DND-41 (cell line): ENCODE results near the gene NME4.
"Not testable (repeated sequence)": the region's sequence is repeated elsewhere in the genome, so short reads cannot be mapped to it uniquely, and the experiment has no call there.

Experiments used
- ATAC-seq: fragments of 200-7000 bp; cut with Tn5 transposase; 3 replicates; pipeline ENCODE4 v1.9.1; 2021; ENCODE audit warnings: low read depth; ENCODE audit not compliant: insufficient read depth
- DNase-seq: peaks from one replicate; pipeline ENCODE4 v3.0.0-alpha.2; 2020
- H2AFZ ChIP-seq: 2 replicates; pipeline ENCODE4 v1.6.0; 2012; ENCODE audit warnings: low read depth, low read length
- H3K27ac ChIP-seq: 2 replicates; pipeline ENCODE4 v1.5.1; 2012; ENCODE audit warnings: low read length, inconsistent platforms
- H3K27me3 ChIP-seq: fragments of 200-600 bp; sonication (generic); 2 replicates; pipeline ENCODE4 v1.6.0; 2012; ENCODE audit warnings: low read length, mild to moderate bottlenecking, inconsistent platforms; ENCODE audit not compliant: insufficient read depth, poor library complexity
- H3K36me3 ChIP-seq: 2 replicates; pipeline ENCODE4 v1.5.1; 2012; ENCODE audit warnings: low read length, inconsistent platforms; ENCODE audit not compliant: insufficient read depth
- H3K4me1 ChIP-seq: 2 replicates; pipeline ENCODE4 v1.5.1; 2012; ENCODE audit warnings: mild to moderate bottlenecking, low read length; ENCODE audit not compliant: insufficient read depth
- H3K4me2 ChIP-seq: 2 replicates; pipeline ENCODE4 v1.6.0; 2012; ENCODE audit warnings: mild to moderate bottlenecking, moderate library complexity, low read length, inconsistent platforms; ENCODE audit not compliant: insufficient read depth
- H3K4me3 ChIP-seq, 2 experiments: fragments of 200-600 bp in 1 of 2; shearing (Covaris generic) in 1 of 2; 2 replicates each; pipeline ENCODE4 v1.5.1; 2012 to 2016; ENCODE audit warnings: inconsistent platforms in 2 of 2, low read length in 2 of 2, mild to moderate bottlenecking in 2 of 2, low read depth in 1 of 2, moderate library complexity in 1 of 2
- H3K79me2 ChIP-seq: 2 replicates; pipeline ENCODE4 v1.6.0; 2012; ENCODE audit warnings: low read length, inconsistent platforms; ENCODE audit not compliant: insufficient read depth
- H3K9ac ChIP-seq: 2 replicates; pipeline ENCODE4 v1.6.0; 2012; ENCODE audit warnings: low read depth, mild to moderate bottlenecking, inconsistent platforms, low read length, moderate library complexity
- H3K9me3 ChIP-seq: 2 replicates; pipeline ENCODE4 v1.5.1; 2012; ENCODE audit warnings: low read length, moderate library complexity, mild to moderate bottlenecking, inconsistent platforms; ENCODE audit not compliant: insufficient read depth, severe bottlenecking
- H4K20me1 ChIP-seq: 2 replicates; pipeline ENCODE4 v1.6.0; 2012; ENCODE audit warnings: low read length; ENCODE audit not compliant: insufficient read depth
- EZH2 ChIP-seq: IDR thresholded peaks from 3 replicates; pipeline ENCODE4 v1.6.1; 2012; ENCODE audit warnings: borderline replicate concordance, low read depth, mild to moderate bottlenecking, moderate library complexity, low read length, inconsistent platforms; ENCODE audit not compliant: severe bottlenecking
- TF ChIP-seq, protein P1 (sequence below): IDR thresholded peaks from 2 replicates; pipeline ENCODE4 v1.5.1; 2012; ENCODE audit warnings: borderline replicate concordance, low read length, moderate library complexity, mild to moderate bottlenecking; ENCODE audit not compliant: poor library complexity, severe bottlenecking; ENCODE audit errors: extremely low read depth

NME4 gene

GRCh38 chr16:411576-412265 lies 14.7 kb downstream of the NME4 start:
- no peak overlapping the region for H3K9ac ChIP-seq
- H3K36me3 ChIP-seq: peaks cover 20% of the 10 kb centered on the region
- DNase-seq: no peak
- H4K20me1 ChIP-seq: no peaks in the 10 kb centered on the region; the same call in 1 of the 2 replicates
- H3K9me3 ChIP-seq: no peaks in the 10 kb centered on the region
- ATAC-seq: no peak
- H3K4me2 ChIP-seq: no peak overlapping the region
- TF ChIP-seq EZH2: no peak
- TF ChIP-seq, protein P1, sequence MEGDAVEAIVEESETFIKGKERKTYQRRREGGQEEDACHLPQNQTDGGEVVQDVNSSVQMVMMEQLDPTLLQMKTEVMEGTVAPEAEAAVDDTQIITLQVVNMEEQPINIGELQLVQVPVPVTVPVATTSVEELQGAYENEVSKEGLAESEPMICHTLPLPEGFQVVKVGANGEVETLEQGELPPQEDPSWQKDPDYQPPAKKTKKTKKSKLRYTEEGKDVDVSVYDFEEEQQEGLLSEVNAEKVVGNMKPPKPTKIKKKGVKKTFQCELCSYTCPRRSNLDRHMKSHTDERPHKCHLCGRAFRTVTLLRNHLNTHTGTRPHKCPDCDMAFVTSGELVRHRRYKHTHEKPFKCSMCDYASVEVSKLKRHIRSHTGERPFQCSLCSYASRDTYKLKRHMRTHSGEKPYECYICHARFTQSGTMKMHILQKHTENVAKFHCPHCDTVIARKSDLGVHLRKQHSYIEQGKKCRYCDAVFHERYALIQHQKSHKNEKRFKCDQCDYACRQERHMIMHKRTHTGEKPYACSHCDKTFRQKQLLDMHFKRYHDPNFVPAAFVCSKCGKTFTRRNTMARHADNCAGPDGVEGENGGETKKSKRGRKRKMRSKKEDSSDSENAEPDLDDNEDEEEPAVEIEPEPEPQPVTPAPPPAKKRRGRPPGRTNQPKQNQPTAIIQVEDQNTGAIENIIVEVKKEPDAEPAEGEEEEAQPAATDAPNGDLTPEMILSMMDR: no peak
- H3K4me3 ChIP-seq: no peak overlapping the region
- no peak overlapping the region for H3K27ac ChIP-seq
- H3K27me3 ChIP-seq: no peaks in the 10 kb centered on the region
- H2AFZ ChIP-seq: no peak overlapping the region
- no peaks in the 10 kb centered on the region for H3K79me2 ChIP-seq
- no peaks in the 10 kb centered on the region for H3K4me1 ChIP-seq

- DNase-seq (no peak), ATAC-seq (no peak)
- no peak overlapping the region for H3K27ac ChIP-seq
- TF ChIP-seq, protein P1: no peak
- TF ChIP-seq EZH2: no peak
- no peaks in the 10 kb centered on the region for H3K9me3 ChIP-seq
- no peak overlapping the region for H3K4me3 ChIP-seq
- peaks cover 19% of the 10 kb centered on the region for H3K36me3 ChIP-seq
- no peak overlapping the region for H3K4me2 ChIP-seq
- no peaks in the 10 kb centered on the region; the same call in 1 of the 2 replicates for H4K20me1 ChIP-seq
- H3K4me1 ChIP-seq: no peaks in the 10 kb centered on the region
- no peaks in the 10 kb centered on the region for H3K27me3 ChIP-seq
- no peak overlapping the region for H2AFZ ChIP-seq
- H3K79me2 ChIP-seq: no peaks in the 10 kb centered on the region
- no peak overlapping the region for H3K9ac ChIP-seq
Observed at GRCh38 chr16:414395-415169, 17.6 kb downstream of the NME4 start.

GRCh38 chr16:415170-415498 lies 18.1 kb downstream of the NME4 start:
- not testable (repeated sequence) for DNase-seq, H3K27ac ChIP-seq, H3K27me3 ChIP-seq, H2AFZ ChIP-seq, H3K9me3 ChIP-seq, H3K4me3 ChIP-seq, H3K79me2 ChIP-seq, H4K20me1 ChIP-seq, H3K4me2 ChIP-seq, H3K9ac ChIP-seq, H3K4me1 ChIP-seq, ATAC-seq
- H3K36me3 ChIP-seq: peaks cover 16% of the 10 kb centered on the region

GRCh38 chr16:422179-422578 lies 25.2 kb downstream of the NME4 start:
- not testable (repeated sequence) for H3K9me3 ChIP-seq, ATAC-seq, H3K4me2 ChIP-seq, H3K27me3 ChIP-seq, H3K27ac ChIP-seq, H3K36me3 ChIP-seq, H3K4me3 ChIP-seq, DNase-seq, H3K9ac ChIP-seq, H2AFZ ChIP-seq
- Histone ChIP-seq H3K79me2 (peaks cover 14% of the 10 kb centered on the region), H3K4me1 (peaks cover 26% of the 10 kb centered on the region), H4K20me1 (peaks cover 10% of the 10 kb centered on the region)
